COLO829 (cell line): ENCODE data around the gene PLEKHA8.
A peak's percentile ranks its signal among the peaks of the same experiment; 100 is the strongest.

Experiments used
- DNase-seq: peaks from one replicate; pipeline ENCODE4 v3.0.0; 2012; ENCODE audit warnings: low spot score

Gene PLEKHA8

GRCh38 chr7:30169579-30169978, 141.4 kb downstream of the PLEKHA8 start:
- DNase-seq, result no peak

- no peak for DNase-seq
Observed at GRCh38 chr7:30170476-30171205, 142.4 kb downstream of the PLEKHA8 start.

GRCh38 chr7:30171766-30172447, 143.7 kb downstream of the PLEKHA8 start:
- no peak for DNase-seq

- DNase-seq, result peak; percentile 36
Observed at GRCh38 chr7:30172451-30172850, 144.2 kb downstream of the PLEKHA8 start.

GRCh38 chr7:30173058-30173897, 145.1 kb downstream of the PLEKHA8 start:
- peak; percentile 84 for DNase-seq

- DNase-seq, result peak; percentile 40
Observed at GRCh38 chr7:30175180-30175579, 147.0 kb downstream of the PLEKHA8 start.

- DNase-seq, result no peak
Observed at GRCh38 chr7:30175636-30176147, 147.5 kb downstream of the PLEKHA8 start.

GRCh38 chr7:30176463-30177109, 148.4 kb downstream of the PLEKHA8 start:
- no peak for DNase-seq

GRCh38 chr7:30177186-30177585, 149.0 kb downstream of the PLEKHA8 start:
- DNase-seq, result no peak

GRCh38 chr7:30177965-30178364, 149.8 kb downstream of the PLEKHA8 start:
- no peak for DNase-seq

- no peak for DNase-seq
Observed at GRCh38 chr7:30178748-30179436, 150.7 kb downstream of the PLEKHA8 start.
